Right atrium auricular region (tissue), 2 donors: Measurements from ENCODE around the gene HOXB1. TPM values are rescaled to one million over a fixed set of nuclear protein-coding genes. Genes with fewer than 3 reads are reported as not detected.

Experiments
- DNase-seq: peaks from one replicate; pipeline ENCODE4 v3.0.0-alpha.2; 2019; ENCODE audit warnings: low spot score
- H3K27ac ChIP-seq, 2 donors: fragments of 200-600 bp; sonication (generic); 1 replicate in 1 of 2; 2 replicates in 1 of 2; pipeline ENCODE4 v1.5.1; 2016 to 2019
- H3K27me3 ChIP-seq, 2 donors: fragments of 200-600 bp; sonication (generic); one replicate each; pipeline versions ENCODE4 v1.5.1 to v1.6.0; 2017 to 2019
- H3K36me3 ChIP-seq: fragments of 200-600 bp; sonication (generic); one replicate; pipeline ENCODE4 v1.5.1; 2016
- H3K4me1 ChIP-seq, 2 donors: fragments of 200-600 bp; sonication (generic); one replicate each; pipeline versions ENCODE4 v1.5.1 to v1.6.0; 2017 to 2019
- H3K4me3 ChIP-seq, 2 donors: fragments of 200-600 bp; sonication (generic); 1 replicate in 1 of 2; 2 replicates in 1 of 2; pipeline ENCODE4 v1.5.1; 2017 to 2019; ENCODE audit warnings: mild to moderate bottlenecking in 1 of 2, moderate library complexity in 1 of 2
- H3K9me3 ChIP-seq, 2 donors: fragments of 200-600 bp; sonication (generic); one replicate each; pipeline ENCODE4 v1.5.1; 2019
- CTCF ChIP-seq, 2 donors: fragments of 200-600 bp; sonication (generic); IDR thresholded peaks; one replicate each; pipeline ENCODE4 v1.5.1; 2019; ENCODE audit warnings: antibody characterized with exemption in 2 of 2
- total RNA-seq, 2 donors: library from RNA; depleted of rRNA; stranded (reverse); fragments of >200 nt; gene quantifications; one replicate each; pipeline ENCODE4 v1.1.0, GENCODE V29; 2016

Gene HOXB1
- total RNA-seq, 2 donors from 2014 or later, result not detected

GRCh38 chr17:48498164-48498850 is 32.5 kb downstream of the HOXB1 start:
- no peak for DNase-seq
- TF ChIP-seq CTCF (IDR thresholded peaks at IDR 0.05), result no peak
- Histone ChIP-seq H3K4me3 (no peak overlapping the region), H3K27me3 (no peaks in the 10 kb centered on the region), H3K4me1 (no peaks in the 10 kb centered on the region), H3K36me3 (no peaks in the 10 kb centered on the region), H3K9me3 (no peaks in the 10 kb centered on the region), H3K27ac (no peak overlapping the region)

GRCh38 chr17:48497103-48497502 is 33.7 kb downstream of the HOXB1 start:
- no peaks in the 10 kb centered on the region for H3K36me3 ChIP-seq
- DNase-seq, result no peak
- H3K27me3 ChIP-seq, result no peaks in the 10 kb centered on the region
- no peak for TF ChIP-seq CTCF (IDR thresholded peaks at IDR 0.05)
- H3K9me3 ChIP-seq, result no peaks in the 10 kb centered on the region
- no peak overlapping the region for H3K4me3 ChIP-seq
- H3K27ac ChIP-seq, result no peak overlapping the region
- peaks cover 0 to 9% of the 10 kb centered on the region in 2 donors for H3K4me1 ChIP-seq

- no peak for TF ChIP-seq CTCF (IDR thresholded peaks at IDR 0.05)
- H3K27ac ChIP-seq, result no peak overlapping the region
- no peaks in the 10 kb centered on the region for H3K9me3 ChIP-seq
- H3K36me3 ChIP-seq, result no peaks in the 10 kb centered on the region
- no peak overlapping the region for H3K4me3 ChIP-seq
- no peak for DNase-seq
- H3K27me3 ChIP-seq, result no peaks in the 10 kb centered on the region
- peaks cover 0 to 9% of the 10 kb centered on the region in 2 donors for H3K4me1 ChIP-seq
These were observed 36.5 kb downstream of the HOXB1 start for GRCh38 chr17:48494335-48494734.

- H3K27ac ChIP-seq, result no peak overlapping the region
- peak; percentile 72 to 89 for TF ChIP-seq CTCF (IDR thresholded peaks at IDR 0.05)
- peak overlapping the region; percentile 9 to 38 for H3K4me3 ChIP-seq
- H3K27me3 ChIP-seq, result no peaks in the 10 kb centered on the region
- peak; percentile 59 for DNase-seq
- no peaks in the 10 kb centered on the region for H3K36me3 ChIP-seq
- H3K4me1 ChIP-seq, result peaks cover 0 to 9% of the 10 kb centered on the region in 2 donors
- H3K9me3 ChIP-seq, result no peaks in the 10 kb centered on the region
These were observed 38.2 kb downstream of the HOXB1 start for GRCh38 chr17:48492401-48493298.

- no peak for TF ChIP-seq CTCF (IDR thresholded peaks at IDR 0.05)
- H3K27me3 ChIP-seq, result no peaks in the 10 kb centered on the region
- H3K4me3 ChIP-seq, result no peak overlapping the region
- peaks cover 0 to 9% of the 10 kb centered on the region in 2 donors for H3K4me1 ChIP-seq
- DNase-seq, result no peak
- H3K36me3 ChIP-seq, result no peaks in the 10 kb centered on the region
- H3K27ac ChIP-seq, result no peak overlapping the region
- H3K9me3 ChIP-seq, result no peaks in the 10 kb centered on the region
These were observed 39.1 kb downstream of the HOXB1 start for GRCh38 chr17:48491527-48492273.
